Pons (tissue), 1 donor: Measurements from ENCODE around the gene ZBTB17.

Experiments
- DNase-seq: peaks from one replicate; pipeline ENCODE4 v3.0.0-alpha.2; 2016; ENCODE audit warnings: low spot score

The ZBTB17 gene

DNA sequence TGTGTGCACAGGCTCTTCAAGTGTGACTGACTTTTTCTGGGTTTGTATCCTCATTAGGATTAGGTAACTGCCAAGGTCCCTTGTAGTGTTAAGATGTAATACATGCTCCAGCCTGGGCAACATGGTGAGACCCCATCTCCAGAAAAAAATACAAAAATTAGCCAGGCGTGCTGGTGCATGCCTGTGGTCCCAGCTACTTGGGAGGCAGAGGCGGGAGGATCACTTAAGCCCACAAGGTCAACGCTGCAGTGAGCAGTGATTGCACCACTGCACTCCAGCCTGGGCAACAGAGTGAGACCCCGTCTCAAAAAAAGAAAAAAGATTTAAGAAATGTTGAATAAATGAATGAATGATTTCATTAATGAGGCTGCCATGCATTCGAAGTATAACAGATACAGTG, 15.1 kb downstream of the ZBTB17 start:
- no peak for DNase-seq

DNA sequence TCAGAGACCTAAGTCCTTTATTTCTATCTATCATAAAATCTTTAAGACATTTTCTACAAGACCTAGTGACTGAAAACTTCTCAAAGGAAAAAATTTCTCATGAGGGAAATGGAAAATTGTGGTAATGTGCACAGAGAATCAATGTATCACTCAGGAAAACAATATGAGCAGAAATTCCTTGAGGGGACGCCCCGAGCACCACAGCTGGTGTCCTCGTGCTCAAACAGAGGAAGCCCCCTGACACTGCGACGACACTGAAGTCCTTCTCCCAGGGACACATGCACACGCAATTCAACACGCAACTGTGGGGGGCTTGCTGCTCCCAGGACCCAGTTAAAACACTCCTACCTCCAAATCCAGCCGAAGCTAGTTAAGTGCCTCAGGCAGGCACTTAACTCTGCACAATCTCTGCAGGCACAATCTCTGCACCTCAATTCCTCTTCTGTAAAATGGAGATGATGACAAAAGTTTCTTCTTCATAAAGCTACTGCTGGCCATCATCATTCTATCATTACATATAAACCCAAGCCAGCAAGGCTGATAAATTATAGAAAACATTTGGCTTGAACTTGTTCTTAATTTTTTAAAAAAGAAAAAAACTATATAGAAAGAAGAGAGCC, 16.0 kb downstream of the ZBTB17 start:
- no peak for DNase-seq

DNA sequence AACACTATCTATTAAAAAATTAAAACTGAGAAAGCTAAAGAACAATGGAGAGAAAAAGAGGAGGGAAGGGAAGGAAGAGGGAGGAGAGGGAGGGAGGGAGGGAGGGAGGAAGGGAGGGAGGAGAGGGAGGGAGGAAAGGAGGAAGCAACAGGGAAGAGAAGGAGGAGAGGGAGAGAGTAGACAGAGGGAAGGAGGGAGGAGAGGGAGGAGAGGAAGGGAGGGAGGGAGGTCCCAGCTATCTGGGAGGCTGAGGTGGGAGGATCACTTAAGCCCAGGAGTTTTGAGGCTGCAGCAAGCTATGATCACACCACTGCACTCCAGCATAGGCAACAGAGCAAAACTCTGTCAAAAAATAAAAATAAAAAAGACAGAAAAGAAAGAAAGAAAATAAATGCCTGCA, 16.5 kb downstream of the ZBTB17 start:
- DNase-seq = no peak

GRCh38 chr1:15958793-15959192, 17.1 kb downstream of the ZBTB17 start:
- no peak for DNase-seq

GRCh38 chr1:15958111-15958510, 17.8 kb downstream of the ZBTB17 start:
- no peak for DNase-seq

GRCh38 chr1:15957221-15958095, 18.4 kb downstream of the ZBTB17 start:
- DNase-seq = no peak

GRCh38 chr1:15956150-15956549, 19.8 kb downstream of the ZBTB17 start:
- no peak for DNase-seq

- DNase-seq = no peak
Measured at GRCh38 chr1:15955552-15955951, 20.3 kb downstream of the ZBTB17 start.

- no peak for DNase-seq
Measured at GRCh38 chr1:15954316-15954715, 21.6 kb downstream of the ZBTB17 start.

GRCh38 chr1:15953791-15954241, 22.1 kb downstream of the ZBTB17 start:
- peak; percentile 70 for DNase-seq

GRCh38 chr1:15953294-15953771, 22.6 kb downstream of the ZBTB17 start:
- no peak for DNase-seq

- no peak for DNase-seq
Measured at GRCh38 chr1:15952317-15953258, 23.3 kb downstream of the ZBTB17 start.

DNA sequence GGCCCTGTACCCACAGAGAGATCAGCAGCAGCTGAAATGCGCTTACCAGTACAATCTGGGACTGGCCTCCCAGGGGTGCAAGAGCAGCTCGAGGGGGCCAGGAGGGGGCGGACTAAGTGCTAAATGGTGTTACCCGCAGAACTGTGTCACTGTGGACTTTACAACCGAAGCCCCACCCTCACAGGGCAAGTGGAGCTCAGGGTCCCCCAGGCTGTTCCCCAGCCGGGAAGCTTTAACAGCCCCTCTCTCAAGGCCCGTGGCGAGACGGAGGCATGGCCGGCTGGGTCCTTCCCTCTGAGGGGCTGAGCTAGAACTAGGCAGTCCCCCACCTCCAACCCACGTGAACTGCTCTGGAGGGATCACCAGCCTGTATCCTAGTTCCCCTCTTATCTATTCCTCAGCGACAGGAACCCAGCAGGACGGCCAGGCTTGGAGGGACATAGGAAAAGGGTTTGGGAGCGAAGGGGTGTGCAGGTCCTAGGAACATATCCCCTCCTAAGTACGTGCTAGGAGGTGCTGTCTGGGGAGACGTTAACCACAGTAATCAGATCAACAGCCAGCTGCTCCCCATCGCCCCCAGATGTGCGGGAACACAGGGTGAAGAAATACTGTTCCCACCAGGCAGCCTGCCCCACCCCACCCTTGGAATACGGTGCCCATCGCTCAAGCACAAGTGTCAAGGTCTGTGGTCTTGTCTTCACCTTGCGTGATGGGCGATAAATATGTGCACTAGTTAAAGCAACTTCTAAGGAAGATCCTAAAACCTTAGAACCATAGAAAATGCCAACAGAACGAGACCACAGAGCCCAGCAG, 24.4 kb downstream of the ZBTB17 start:
- DNase-seq = no peak

DNA sequence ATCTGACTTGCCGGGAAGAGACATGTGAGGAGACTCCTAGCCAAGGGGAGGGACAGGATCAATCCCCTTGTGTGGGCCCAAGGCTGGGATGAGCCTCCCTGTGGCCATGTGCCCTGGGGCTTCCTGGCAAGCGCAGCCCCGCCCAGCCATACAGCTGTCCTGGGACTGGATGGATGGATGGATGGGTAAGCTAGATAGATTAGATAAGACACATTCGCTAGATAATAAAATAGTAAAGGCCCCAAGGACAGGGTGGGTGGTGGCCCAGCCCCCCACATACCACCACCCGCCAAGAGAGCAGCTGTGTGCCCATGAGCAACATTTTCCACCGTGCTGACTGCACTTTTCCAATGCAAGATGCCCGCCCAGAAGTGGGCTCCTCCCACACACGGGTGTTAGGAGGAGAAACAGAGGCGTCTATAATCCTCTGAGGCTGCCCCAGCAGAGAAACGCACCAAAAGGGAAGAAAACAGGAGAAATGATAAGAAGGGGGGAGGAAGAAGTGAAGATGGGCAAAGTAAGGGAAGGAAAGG, 25.1 kb downstream of the ZBTB17 start:
- no peak for DNase-seq

- DNase-seq = no peak
Measured at GRCh38 chr1:15950302-15950701, 25.6 kb downstream of the ZBTB17 start.

GRCh38 chr1:15949453-15950245, 26.3 kb downstream of the ZBTB17 start:
- DNase-seq = peak; percentile 59

GRCh38 chr1:15948595-15949452, 27.1 kb downstream of the ZBTB17 start:
- DNase-seq = no peak

GRCh38 chr1:15948091-15948591, 27.8 kb downstream of the ZBTB17 start:
- no peak for DNase-seq
